Measurements from ENCODE around the gene PFKFB3.
"Not testable (repeated sequence)": the region's sequence is repeated elsewhere in the genome, so short reads cannot be mapped to it uniquely, and the experiment has no call there.

PFKFB3 gene

DNA sequence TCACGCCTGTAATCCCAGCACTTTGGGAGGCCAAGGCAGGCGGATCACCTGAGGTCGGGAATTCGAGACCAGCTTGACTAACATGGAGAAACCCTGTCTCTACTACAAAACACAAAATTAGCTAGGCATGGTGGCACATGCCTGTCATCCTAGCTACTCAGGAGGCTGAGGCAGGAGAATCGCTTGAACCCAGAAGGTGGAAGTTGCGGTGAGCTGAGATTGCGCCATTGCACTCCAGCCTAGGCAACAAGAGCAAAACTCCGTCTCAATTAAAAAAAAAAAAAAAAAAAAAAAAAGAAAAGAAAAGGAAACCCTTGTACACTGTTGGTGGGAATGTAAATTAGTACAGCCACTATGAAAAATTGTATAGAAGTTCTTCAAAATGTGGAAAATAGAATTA, 46.2 kb downstream of the PFKFB3 start:
- not testable (repeated sequence) for H3K27me3 ChIP-seq (ENCODE audit: control insufficient read depth, insufficient read depth, low read length); H3K36me3 ChIP-seq (ENCODE audit: control insufficient read depth, insufficient read depth, low read length); H3K27ac ChIP-seq (ENCODE audit: low read length); DNase-seq (ENCODE audit: low read depth, low spot score); H3K4me3 ChIP-seq (ENCODE audit: low read length); H3K4me1 ChIP-seq (ENCODE audit: control insufficient read depth, insufficient read depth, low read length); H3K9me3 ChIP-seq (ENCODE audit: control insufficient read depth, insufficient read depth, low read length)
- no CpG with 5 or more reads among the region's 8 CpGs for WGBS (ENCODE audit: insufficient coverage, insufficient read length)

DNA sequence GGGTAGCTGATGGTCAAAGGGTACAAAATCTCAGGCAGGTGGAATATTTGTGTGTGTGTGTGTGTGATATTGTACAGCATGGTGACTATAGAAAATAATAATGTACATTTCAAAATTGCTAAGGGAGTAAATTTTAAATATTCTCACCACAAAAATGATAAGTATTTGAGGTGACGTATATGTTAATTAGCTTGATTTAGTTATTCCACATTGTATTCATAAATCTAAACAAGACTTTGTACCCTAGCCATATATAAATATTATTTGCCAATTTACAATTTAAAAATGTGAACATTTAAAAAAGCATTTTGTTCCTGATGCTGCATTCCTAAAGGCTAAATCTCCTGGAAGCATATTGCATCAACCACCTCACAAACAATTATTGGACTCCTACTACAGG, 47.0 kb downstream of the PFKFB3 start:
- WGBS (ENCODE audit: insufficient coverage, insufficient read length), result no CpG with 5 or more reads among the region's 1 CpG
- Histone ChIP-seq H3K4me3 (ENCODE audit: low read length) (no peak overlapping the region), H3K27me3 (ENCODE audit: control insufficient read depth, insufficient read depth, low read length) (no peaks in the 10 kb centered on the region), H3K27ac (ENCODE audit: low read length) (no peak overlapping the region), H3K36me3 (ENCODE audit: control insufficient read depth, insufficient read depth, low read length) (no peaks in the 10 kb centered on the region), H3K4me1 (ENCODE audit: control insufficient read depth, insufficient read depth, low read length) (no peaks in the 10 kb centered on the region), H3K9me3 (ENCODE audit: control insufficient read depth, insufficient read depth, low read length) (no peaks in the 10 kb centered on the region)
- no peak for DNase-seq (ENCODE audit: low read depth, low spot score)

DNA sequence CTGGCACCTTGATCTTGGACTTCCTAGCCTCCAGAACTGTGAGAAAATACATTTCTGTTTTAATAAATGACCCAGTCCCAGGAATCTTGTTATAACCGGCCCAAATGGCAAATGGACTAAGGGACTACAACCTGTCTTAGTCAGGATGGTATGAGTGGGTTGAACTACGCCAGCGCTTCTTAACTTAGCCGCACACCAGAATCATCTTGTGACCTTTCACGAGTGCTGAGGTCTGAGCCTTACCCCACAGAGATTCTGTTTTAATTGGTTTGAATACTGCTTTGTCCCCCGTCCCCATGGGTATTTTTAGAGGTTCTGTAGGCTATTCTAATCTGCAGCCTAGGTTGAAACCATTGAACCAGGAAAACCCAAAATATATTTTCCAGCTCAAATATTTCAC, 48.0 kb downstream of the PFKFB3 start:
- Histone ChIP-seq H3K4me3 (ENCODE audit: low read length) (no peak overlapping the region), H3K4me1 (ENCODE audit: control insufficient read depth, insufficient read depth, low read length) (no peaks in the 10 kb centered on the region), H3K27me3 (ENCODE audit: control insufficient read depth, insufficient read depth, low read length) (no peaks in the 10 kb centered on the region), H3K36me3 (ENCODE audit: control insufficient read depth, insufficient read depth, low read length) (no peaks in the 10 kb centered on the region), H3K27ac (ENCODE audit: low read length) (no peak overlapping the region), H3K9me3 (ENCODE audit: control insufficient read depth, insufficient read depth, low read length) (no peaks in the 10 kb centered on the region)
- DNase-seq (ENCODE audit: low read depth, low spot score), result no peak
- no CpG with 5 or more reads among the region's 6 CpGs for WGBS (ENCODE audit: insufficient coverage, insufficient read length)

DNA sequence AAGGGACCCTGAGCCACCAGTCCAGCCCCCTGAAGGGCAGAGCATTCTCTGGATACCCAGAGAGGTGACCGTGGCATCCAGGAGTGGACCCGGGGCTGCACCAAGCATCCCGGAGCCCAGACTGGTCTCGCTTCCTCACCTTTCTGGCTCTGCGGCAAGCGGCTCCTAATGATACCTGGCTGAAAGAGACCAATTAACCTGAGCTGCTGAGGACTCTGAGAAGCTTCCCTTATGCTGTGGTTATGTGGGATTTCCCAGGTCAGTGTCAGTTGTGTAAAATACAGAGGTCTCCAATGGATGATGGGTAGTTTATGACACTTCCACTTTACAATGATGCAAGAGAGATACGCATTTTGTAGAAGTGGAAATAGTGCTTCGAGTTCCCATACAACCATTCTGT, 51.5 kb downstream of the PFKFB3 start:
- no CpG with 5 or more reads among the region's 8 CpGs for WGBS (ENCODE audit: insufficient coverage, insufficient read length)
- Histone ChIP-seq H3K27ac (ENCODE audit: low read length) (no peak overlapping the region), H3K36me3 (ENCODE audit: control insufficient read depth, insufficient read depth, low read length) (no peaks in the 10 kb centered on the region), H3K9me3 (ENCODE audit: control insufficient read depth, insufficient read depth, low read length) (no peaks in the 10 kb centered on the region), H3K4me3 (ENCODE audit: low read length) (no peak overlapping the region), H3K4me1 (ENCODE audit: control insufficient read depth, insufficient read depth, low read length) (no peaks in the 10 kb centered on the region), H3K27me3 (ENCODE audit: control insufficient read depth, insufficient read depth, low read length) (no peaks in the 10 kb centered on the region)
- no peak for DNase-seq (ENCODE audit: low read depth, low spot score)

DNA sequence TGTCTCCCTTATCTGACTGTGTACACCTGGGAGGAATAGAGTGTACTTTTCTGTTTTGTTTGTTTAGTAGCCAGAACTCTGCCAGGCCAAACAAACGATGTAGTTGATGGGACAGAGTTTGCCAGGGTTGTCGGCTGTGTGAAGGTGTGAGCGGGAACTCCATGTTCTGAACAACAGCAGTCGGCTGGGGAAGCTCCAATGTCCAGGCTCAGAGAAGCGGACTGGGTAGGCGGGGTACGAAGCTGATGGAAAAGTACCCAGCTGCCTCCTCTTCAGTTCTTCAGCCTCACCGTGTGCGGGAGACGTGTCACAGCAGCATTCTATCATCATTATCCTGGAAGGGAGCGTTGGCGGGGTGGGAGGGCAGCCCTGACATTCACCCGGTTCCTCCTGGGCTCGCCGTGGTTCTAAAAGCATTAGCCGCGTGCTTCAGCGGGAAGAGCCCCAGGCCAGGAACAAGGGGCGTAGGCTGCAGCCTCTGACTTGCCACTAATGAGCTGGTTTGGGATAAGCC, 52.9 kb downstream of the PFKFB3 start:
- Histone ChIP-seq H3K4me1 (ENCODE audit: control insufficient read depth, insufficient read depth, low read length) (no peaks in the 10 kb centered on the region), H3K27ac (ENCODE audit: low read length) (no peak overlapping the region), H3K36me3 (ENCODE audit: control insufficient read depth, insufficient read depth, low read length) (no peaks in the 10 kb centered on the region), H3K27me3 (ENCODE audit: control insufficient read depth, insufficient read depth, low read length) (no peaks in the 10 kb centered on the region), H3K9me3 (ENCODE audit: control insufficient read depth, insufficient read depth, low read length) (no peaks in the 10 kb centered on the region), H3K4me3 (ENCODE audit: low read length) (no peak overlapping the region)
- WGBS (ENCODE audit: insufficient coverage, insufficient read length), result no CpG with 5 or more reads among the region's 19 CpGs
- no peak for DNase-seq (ENCODE audit: low read depth, low spot score)

GRCh38 chr10:6256439-6256838, 53.7 kb downstream of the PFKFB3 start:
- H3K9me3 ChIP-seq (ENCODE audit: control insufficient read depth, insufficient read depth, low read length), result no peaks in the 10 kb centered on the region
- no peaks in the 10 kb centered on the region for H3K27me3 ChIP-seq (ENCODE audit: control insufficient read depth, insufficient read depth, low read length)
- no peak overlapping the region for H3K4me3 ChIP-seq (ENCODE audit: low read length)
- H3K36me3 ChIP-seq (ENCODE audit: control insufficient read depth, insufficient read depth, low read length), result no peaks in the 10 kb centered on the region
- no peaks in the 10 kb centered on the region for H3K4me1 ChIP-seq (ENCODE audit: control insufficient read depth, insufficient read depth, low read length)
- no peak for DNase-seq (ENCODE audit: low read depth, low spot score)
- no peak overlapping the region for H3K27ac ChIP-seq (ENCODE audit: low read length)
- no CpG with 5 or more reads among the region's 8 CpGs for WGBS (ENCODE audit: insufficient coverage, insufficient read length)

GRCh38 chr10:6259153-6259552, 56.4 kb downstream of the PFKFB3 start:
- no peak for DNase-seq (ENCODE audit: low read depth, low spot score)
- Histone ChIP-seq H3K27me3 (ENCODE audit: control insufficient read depth, insufficient read depth, low read length) (no peaks in the 10 kb centered on the region), H3K27ac (ENCODE audit: low read length) (no peak overlapping the region), H3K9me3 (ENCODE audit: control insufficient read depth, insufficient read depth, low read length) (no peaks in the 10 kb centered on the region), H3K4me3 (ENCODE audit: low read length) (no peak overlapping the region), H3K36me3 (ENCODE audit: control insufficient read depth, insufficient read depth, low read length) (no peaks in the 10 kb centered on the region), H3K4me1 (ENCODE audit: control insufficient read depth, insufficient read depth, low read length) (no peaks in the 10 kb centered on the region)

GRCh38 chr10:6260843-6261242, 58.1 kb downstream of the PFKFB3 start:
- H3K9me3 ChIP-seq (ENCODE audit: control insufficient read depth, insufficient read depth, low read length), result no peaks in the 10 kb centered on the region
- no peak overlapping the region for H3K27ac ChIP-seq (ENCODE audit: low read length)
- H3K36me3 ChIP-seq (ENCODE audit: control insufficient read depth, insufficient read depth, low read length), result no peaks in the 10 kb centered on the region
- no CpG with 5 or more reads among the region's 3 CpGs for WGBS (ENCODE audit: insufficient coverage, insufficient read length)
- no peaks in the 10 kb centered on the region for H3K4me1 ChIP-seq (ENCODE audit: control insufficient read depth, insufficient read depth, low read length)
- H3K4me3 ChIP-seq (ENCODE audit: low read length), result no peak overlapping the region
- no peaks in the 10 kb centered on the region for H3K27me3 ChIP-seq (ENCODE audit: control insufficient read depth, insufficient read depth, low read length)
- DNase-seq (ENCODE audit: low read depth, low spot score), result no peak

GRCh38 chr10:6267941-6268340, 65.2 kb downstream of the PFKFB3 start:
- Histone ChIP-seq H3K9me3 (ENCODE audit: control insufficient read depth, insufficient read depth, low read length) (no peaks in the 10 kb centered on the region), H3K27ac (ENCODE audit: low read length) (no peak overlapping the region), H3K4me1 (ENCODE audit: control insufficient read depth, insufficient read depth, low read length) (no peaks in the 10 kb centered on the region), H3K27me3 (ENCODE audit: control insufficient read depth, insufficient read depth, low read length) (no peaks in the 10 kb centered on the region; the same call in 1 of the 2 replicates), H3K36me3 (ENCODE audit: control insufficient read depth, insufficient read depth, low read length) (no peaks in the 10 kb centered on the region), H3K4me3 (ENCODE audit: low read length) (no peak overlapping the region)
- DNase-seq (ENCODE audit: low read depth, low spot score), result no peak
- WGBS (ENCODE audit: insufficient coverage, insufficient read length), result no CpG with 5 or more reads among the region's 6 CpGs

DNA sequence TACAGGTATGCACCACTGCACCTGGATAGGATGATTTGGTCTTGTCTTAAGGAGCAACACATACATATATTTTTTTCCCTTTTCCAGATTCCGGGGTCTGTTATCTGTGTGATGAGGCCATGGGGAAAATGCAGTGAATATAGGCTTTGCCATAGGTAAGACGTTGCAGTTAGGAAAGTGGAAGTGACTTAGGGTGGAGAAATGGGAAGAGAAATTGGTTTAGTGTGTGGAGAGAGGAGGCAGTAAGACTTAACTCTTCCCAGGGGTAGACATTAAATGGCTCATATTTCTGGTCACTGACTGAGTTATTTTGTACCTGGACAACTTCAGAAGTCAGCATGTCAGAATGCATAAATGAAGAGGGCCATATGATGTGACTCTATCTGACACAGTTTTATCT, 66.7 kb downstream of the PFKFB3 start:
- WGBS (ENCODE audit: insufficient coverage, insufficient read length), result 100% methylated on average over 1 of the region's 2 CpGs
- H3K9me3 ChIP-seq (ENCODE audit: control insufficient read depth, insufficient read depth, low read length), result no peaks in the 10 kb centered on the region
- no peaks in the 10 kb centered on the region for H3K4me1 ChIP-seq (ENCODE audit: control insufficient read depth, insufficient read depth, low read length)
- no peak overlapping the region for H3K27ac ChIP-seq (ENCODE audit: low read length)
- H3K36me3 ChIP-seq (ENCODE audit: control insufficient read depth, insufficient read depth, low read length), result no peaks in the 10 kb centered on the region
- no peak for DNase-seq (ENCODE audit: low read depth, low spot score)
- no peaks in the 10 kb centered on the region; the same call in 1 of the 2 replicates for H3K27me3 ChIP-seq (ENCODE audit: control insufficient read depth, insufficient read depth, low read length)
- H3K4me3 ChIP-seq (ENCODE audit: low read length), result no peak overlapping the region

GRCh38 chr10:6269953-6270867, 67.5 kb downstream of the PFKFB3 start:
- Histone ChIP-seq H3K27ac (ENCODE audit: low read length) (no peak overlapping the region), H3K36me3 (ENCODE audit: control insufficient read depth, insufficient read depth, low read length) (no peaks in the 10 kb centered on the region), H3K27me3 (ENCODE audit: control insufficient read depth, insufficient read depth, low read length) (no peaks in the 10 kb centered on the region; the same call in 1 of the 2 replicates), H3K9me3 (ENCODE audit: control insufficient read depth, insufficient read depth, low read length) (no peaks in the 10 kb centered on the region), H3K4me3 (ENCODE audit: low read length) (no peak overlapping the region), H3K4me1 (ENCODE audit: control insufficient read depth, insufficient read depth, low read length) (no peaks in the 10 kb centered on the region)
- DNase-seq (ENCODE audit: low read depth, low spot score), result no peak
- WGBS (ENCODE audit: insufficient coverage, insufficient read length), result no CpG with 5 or more reads among the region's 20 CpGs
